IMR-90 (cell line): ENCODE results near the gene GPC4. TPM values are rescaled to one million over a fixed set of nuclear protein-coding genes. Genes with fewer than 3 reads are reported as not detected.

Experiments used
- ATAC-seq: fragments of 200-7000 bp; cut with Tn5 transposase; 2 replicates; pipeline ENCODE4 v1.9.1; 2020; ENCODE audit warnings: low read depth, mild to moderate bottlenecking, moderate library complexity
- BruUV-seq: library from RNA; stranded (reverse); fragments of 400-500 nt; replicated peaks from 2 replicates; lab custom pipeline; 2021; lab: Mats Ljungman, UMichigan
- CTCF ChIA-PET: fragments of 300-600 bp; formaldehyde crosslinking; extraction: SDS; loops from one replicate; lab custom pipeline; 2021; ENCODE audit warnings: antibody characterized with exemption; lab: Yijun Ruan, JAX
- POLR2A ChIA-PET: fragments of 300-600 bp; sonication (Branson Sonifier 250); formaldehyde crosslinking; loops from one replicate; lab custom pipeline; 2022; ENCODE audit warnings: antibody characterized with exemption; ENCODE audit not compliant: unreplicated experiment; lab: Charles Lee
- DNase-seq: peaks from one replicate; pipeline ENCODE4 v3.0.0; 2013
- H2AFZ ChIP-seq: replicated peaks from 2 replicates; pipeline ENCODE3; 2013; ENCODE audit warnings: low read length, mild to moderate bottlenecking; ENCODE audit not compliant: poor library complexity
- H2AK5ac ChIP-seq: 2 replicates; pipeline ENCODE4 v1.6.1; 2013; ENCODE audit warnings: low read depth, low read length, inconsistent platforms
- H2AK9ac ChIP-seq: replicated peaks from 2 replicates; pipeline ENCODE3; 2013; ENCODE audit warnings: mild to moderate bottlenecking, low read depth, low read length, moderate library complexity; ENCODE audit not compliant: poor library complexity
- H2BK120ac ChIP-seq: 2 replicates; pipeline ENCODE4 v1.6.1; 2013; ENCODE audit warnings: low read depth, low read length, inconsistent platforms
- H2BK15ac ChIP-seq: 3 replicates; pipeline ENCODE4 v1.6.1; 2013; ENCODE audit warnings: low read depth, low read length, inconsistent platforms
- H2BK20ac ChIP-seq: 2 replicates; pipeline ENCODE4 v1.6.1; 2013; ENCODE audit warnings: low read depth, mild to moderate bottlenecking, inconsistent platforms, low read length, moderate library complexity
- H2BK5ac ChIP-seq: 2 replicates; pipeline ENCODE4 v1.6.1; 2013; ENCODE audit warnings: mild to moderate bottlenecking, low read depth, low read length, inconsistent platforms; ENCODE audit not compliant: poor library complexity, severe bottlenecking
- H3K14ac ChIP-seq: replicated peaks from 2 replicates; pipeline ENCODE4 v1.6.1; 2013; ENCODE audit warnings: low read depth, low read length, inconsistent platforms
- H3K18ac ChIP-seq: 2 replicates; pipeline ENCODE4 v1.6.1; 2013; ENCODE audit warnings: low read depth, low read length, control low read depth
- H3K23ac ChIP-seq: 2 replicates; pipeline ENCODE4 v1.6.1; 2013; ENCODE audit warnings: low read depth, low read length, inconsistent platforms
- H3K27ac ChIP-seq: 2 replicates; pipeline ENCODE4 v1.5.1; 2013; ENCODE audit warnings: mild to moderate bottlenecking, control low read depth, low read length; ENCODE audit not compliant: insufficient read depth
- H3K27me3 ChIP-seq: 2 replicates; pipeline ENCODE4 v1.6.1; 2013; ENCODE audit warnings: low read length; ENCODE audit not compliant: control insufficient read depth, insufficient read depth
- H3K36me3 ChIP-seq: 2 replicates; pipeline ENCODE4 v1.6.1; 2013; ENCODE audit warnings: low read length, mixed read lengths; ENCODE audit not compliant: control insufficient read depth, insufficient read depth
- H3K4ac ChIP-seq: 2 replicates; pipeline ENCODE4 v1.6.1; 2013; ENCODE audit warnings: low read depth, low read length, inconsistent platforms
- H3K4me1 ChIP-seq: 2 replicates; pipeline ENCODE4 v1.6.1; 2013; ENCODE audit warnings: low read length, mixed read lengths; ENCODE audit not compliant: control insufficient read depth, insufficient read depth
- H3K4me2 ChIP-seq: 2 replicates; pipeline ENCODE4 v1.6.1; 2013; ENCODE audit warnings: low read depth, mild to moderate bottlenecking, control low read depth, low read length, moderate library complexity
- H3K4me3 ChIP-seq: 2 replicates; pipeline ENCODE4 v1.5.1; 2013; ENCODE audit warnings: low read depth, mild to moderate bottlenecking, control low read depth, low read length, moderate library complexity; ENCODE audit not compliant: insufficient read depth
- H3K56ac ChIP-seq: 2 replicates; pipeline ENCODE4 v1.6.1; 2013; ENCODE audit warnings: low read length, inconsistent platforms; ENCODE audit not compliant: insufficient read depth; ENCODE audit errors: extremely low read depth
- H3K79me1 ChIP-seq, 2 experiments: 2 replicates each; pipeline ENCODE4 v1.6.1; 2013; ENCODE audit warnings: low read length in 2 of 2, inconsistent platforms in 1 of 2, low read depth in 1 of 2
- H3K9ac ChIP-seq: 2 replicates; pipeline ENCODE4 v1.6.1; 2013; ENCODE audit warnings: low read depth, low read length, control low read depth
- H3K9me1 ChIP-seq: 2 replicates; pipeline ENCODE4 v1.6.1; 2013; ENCODE audit warnings: low read length, inconsistent platforms; ENCODE audit not compliant: insufficient read depth
- H3K9me3 ChIP-seq: 2 replicates; pipeline ENCODE4 v1.6.1; 2013; ENCODE audit warnings: low read length; ENCODE audit not compliant: control insufficient read depth, insufficient read depth
- H4K20me1 ChIP-seq: 2 replicates; pipeline ENCODE4 v1.6.1; 2013; ENCODE audit warnings: low read length, inconsistent platforms; ENCODE audit not compliant: insufficient read depth
- H4K5ac ChIP-seq: 2 replicates; pipeline ENCODE4 v1.6.1; 2013; ENCODE audit warnings: mild to moderate bottlenecking, low read depth, low read length, control low read depth
- H4K8ac ChIP-seq, 2 experiments: 2 replicates each; pipeline ENCODE4 v1.6.1; 2013; ENCODE audit warnings: low read depth in 2 of 2, low read length in 2 of 2, control low read depth in 1 of 2, inconsistent platforms in 1 of 2
- H4K91ac ChIP-seq: 2 replicates; pipeline ENCODE4 v1.6.1; 2013; ENCODE audit warnings: low read depth, low read length, inconsistent platforms; ENCODE audit not compliant: insufficient read depth
- WGBS, 2 experiments: methylation state at CpG; one replicate each; pipeline versions ENCODE4 v1.1.5 to v1.1.7; 2013; ENCODE audit warnings: missing lambda C conversion rate in 2 of 2; ENCODE audit not compliant: insufficient read length in 1 of 2; ENCODE audit errors: extremely low coverage in 2 of 2; 5-methylcytosine and 5-hydroxymethylcytosine counted together
- dilution Hi-C: fragments of 300-500 bp; cut with HindIII; formaldehyde crosslinking; loops from one replicate; pipeline ENCODE4 v1.14.3; 2018; ENCODE audit warnings: low sequenced_read_pairs; ENCODE audit not compliant: unreplicated experiment
- in situ Hi-C: fragments of 300-500 bp; cut with MboI; formaldehyde crosslinking; loops from 3 replicates; pipeline ENCODE4 v1.14.3; 2019; ENCODE audit warnings: low sequenced_read_pairs, inconsistent platforms, mixed read lengths
- intact Hi-C: fragments of 100-400 bp; cut with micrococcal nuclease; formaldehyde crosslinking; loops from 2 replicates; pipeline ENCODE4 v1.10.0; 2022
- polyA plus RNA-seq, 3 experiments: library from polyadenylated mRNA; depleted of rRNA; stranded (reverse); fragments of >200 nt; gene quantifications; 2 replicates each; pipeline ENCODE4 v1.2.3, GENCODE V29; 2012; ENCODE audit warnings: low replicate concordance in 1 of 3
- total RNA-seq: library from RNA; depleted of rRNA; stranded (reverse); fragments of >200 nt; gene quantifications from 2 replicates; pipeline ENCODE4 v1.2.3, GENCODE V29; 2012
- TF ChIP-seq, protein P1 (sequence below): fragments of 150-350 bp; IDR thresholded peaks from 2 replicates; pipeline ENCODE4 v1.6.1; 2016; ENCODE audit warnings: low read depth, mild to moderate bottlenecking, low read length, moderate library complexity, borderline replicate concordance

The GPC4 gene
- total and polyA plus RNA-seq, 2 of the 4 experiments (the other 2 are of a cell fraction), result 0.54 to 1.6 TPM

- Histone ChIP-seq H2BK20ac (no peak overlapping the region), H2AK5ac (no peak overlapping the region), H4K91ac (no peak overlapping the region), H3K23ac (no peak overlapping the region), H3K79me1 (no peaks in the 10 kb centered on the region), H4K8ac (no peak overlapping the region), H3K4me2 (no peak overlapping the region), H3K9me1 (no peaks in the 10 kb centered on the region), H3K14ac (no peak overlapping the region), H3K4me3 (no peak overlapping the region), H3K9ac (no peak overlapping the region), H3K18ac (no peak overlapping the region), H2AK9ac (no peak overlapping the region), H2AFZ (no peak overlapping the region), H3K36me3 (no peaks in the 10 kb centered on the region), H3K27ac (no peak overlapping the region), H2BK15ac (no peak overlapping the region), H3K56ac (no peak overlapping the region), H3K9me3 (no peaks in the 10 kb centered on the region), H4K5ac (no peak overlapping the region), H2BK120ac (no peak overlapping the region), H4K20me1 (no peaks in the 10 kb centered on the region), H3K4ac (no peak overlapping the region), H3K27me3 (peaks cover 2% of the 10 kb centered on the region; the same call in 1 of the 2 replicates), H2BK5ac (no peak overlapping the region), H3K4me1 (no peaks in the 10 kb centered on the region)
- no peak for DNase-seq
- ATAC-seq, result no peak
- intact Hi-C loops (no loop called here), dilution Hi-C loops (no loop called here), in situ Hi-C loops (no loop called here)
- POLR2A ChIA-PET, result no interaction called here
- no CpG with 5 or more reads among the region's 4 CpGs for WGBS, 2 experiments
- BruUV-seq, result no TSS peak
- CTCF ChIA-PET, result no interaction called here
- TF ChIP-seq, protein P1, sequence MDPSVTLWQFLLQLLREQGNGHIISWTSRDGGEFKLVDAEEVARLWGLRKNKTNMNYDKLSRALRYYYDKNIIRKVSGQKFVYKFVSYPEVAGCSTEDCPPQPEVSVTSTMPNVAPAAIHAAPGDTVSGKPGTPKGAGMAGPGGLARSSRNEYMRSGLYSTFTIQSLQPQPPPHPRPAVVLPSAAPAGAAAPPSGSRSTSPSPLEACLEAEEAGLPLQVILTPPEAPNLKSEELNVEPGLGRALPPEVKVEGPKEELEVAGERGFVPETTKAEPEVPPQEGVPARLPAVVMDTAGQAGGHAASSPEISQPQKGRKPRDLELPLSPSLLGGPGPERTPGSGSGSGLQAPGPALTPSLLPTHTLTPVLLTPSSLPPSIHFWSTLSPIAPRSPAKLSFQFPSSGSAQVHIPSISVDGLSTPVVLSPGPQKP, result no peak
Observed at GRCh38 chrX:133434197-133434820, 19.0 kb upstream of the GPC4 start.
